Measurements from ENCODE around the gene CHST11.
A peak's percentile ranks its signal among the peaks of the same experiment; 100 is the strongest.

Gene CHST11

GRCh38 chr12:104761611-104762010, 304.9 kb downstream of the CHST11 start:
- no peak overlapping the region for H3K4me3 ChIP-seq (replicated peaks; ENCODE audit: low read depth, low read length)
- DNase-seq (ENCODE audit: low read depth): no peak
- TF ChIP-seq CTCF (IDR thresholded peaks at IDR 0.05; ENCODE audit: low read length, missing control alignments): no peak

- TF ChIP-seq CTCF (IDR thresholded peaks at IDR 0.05; ENCODE audit: low read length, missing control alignments): no peak
- DNase-seq (ENCODE audit: low read depth): peak; percentile 24
- no peak overlapping the region for H3K4me3 ChIP-seq (replicated peaks; ENCODE audit: low read depth, low read length)
Measured at GRCh38 chr12:104763168-104763805, 306.5 kb downstream of the CHST11 start.

GRCh38 chr12:104764225-104765091, 307.7 kb downstream of the CHST11 start:
- H3K4me3 ChIP-seq (replicated peaks; ENCODE audit: low read depth, low read length): no peak overlapping the region
- TF ChIP-seq CTCF (IDR thresholded peaks at IDR 0.05; ENCODE audit: low read length, missing control alignments): no peak
- no peak for DNase-seq (ENCODE audit: low read depth)

- TF ChIP-seq CTCF (IDR thresholded peaks at IDR 0.05; ENCODE audit: low read length, missing control alignments): no peak
- no peak overlapping the region for H3K4me3 ChIP-seq (replicated peaks; ENCODE audit: low read depth, low read length)
- no peak for DNase-seq (ENCODE audit: low read depth)
Measured at GRCh38 chr12:104767261-104767660, 310.5 kb downstream of the CHST11 start.

GRCh38 chr12:104768033-104768432, 311.3 kb downstream of the CHST11 start:
- TF ChIP-seq CTCF (IDR thresholded peaks at IDR 0.05; ENCODE audit: low read length, missing control alignments): no peak
- no peak for DNase-seq (ENCODE audit: low read depth)
- H3K4me3 ChIP-seq (replicated peaks; ENCODE audit: low read depth, low read length): no peak overlapping the region

GRCh38 chr12:104769144-104769561, 312.4 kb downstream of the CHST11 start:
- DNase-seq (ENCODE audit: low read depth): no peak
- TF ChIP-seq CTCF (IDR thresholded peaks at IDR 0.05; ENCODE audit: low read length, missing control alignments): no peak
- no peak overlapping the region for H3K4me3 ChIP-seq (replicated peaks; ENCODE audit: low read depth, low read length)

All from fibroblast of pulmonary artery (primary cell).